Stimulated activated CD4-positive, alpha-beta T cell treated with anti-CD3 and anti-CD28 coated beads, Interleukin-12 subunit alpha, Interleukin-12 subunit beta, amount 100 ng/mL, for 4 hours (primary cell): ENCODE data around the gene TRIO.

Source experiments
- DNase-seq: peaks from one replicate; pipeline ENCODE4 v3.0.0-alpha.2; 2020

The TRIO gene

GRCh38 chr5:14250748-14251701 lies 107.9 kb downstream of the TRIO start:
- DNase-seq = no peak

- no peak for DNase-seq
Measured at GRCh38 chr5:14251733-14252132, 108.6 kb downstream of the TRIO start.

GRCh38 chr5:14252793-14253192 lies 109.7 kb downstream of the TRIO start:
- no peak for DNase-seq

DNA sequence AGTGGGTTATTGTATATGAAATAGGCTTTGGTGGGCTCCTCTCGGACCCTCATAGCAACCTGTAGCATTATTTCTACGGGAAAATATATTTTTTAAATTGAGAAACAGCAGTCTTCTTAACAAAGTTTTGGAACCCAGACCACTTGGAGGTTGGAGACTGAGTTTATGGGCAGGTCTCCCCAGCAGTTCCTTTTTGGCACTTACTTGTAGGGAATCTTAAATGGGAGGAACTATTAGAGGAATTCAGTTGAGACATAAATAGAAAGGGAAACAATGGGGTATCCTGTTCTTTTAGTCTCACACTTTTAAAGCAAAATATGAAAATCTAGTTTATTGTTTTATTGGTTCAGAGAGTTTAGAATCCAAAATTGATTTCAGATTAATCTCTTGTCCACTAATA lies 111.5 kb downstream of the TRIO start:
- DNase-seq = no peak

GRCh38 chr5:14256026-14256690 lies 113.0 kb downstream of the TRIO start:
- DNase-seq = no peak

- no peak for DNase-seq
Measured at GRCh38 chr5:14256756-14257393, 113.7 kb downstream of the TRIO start.

GRCh38 chr5:14257995-14258403 lies 114.9 kb downstream of the TRIO start:
- DNase-seq = no peak

GRCh38 chr5:14258840-14259239 lies 115.7 kb downstream of the TRIO start:
- DNase-seq = no peak

DNA sequence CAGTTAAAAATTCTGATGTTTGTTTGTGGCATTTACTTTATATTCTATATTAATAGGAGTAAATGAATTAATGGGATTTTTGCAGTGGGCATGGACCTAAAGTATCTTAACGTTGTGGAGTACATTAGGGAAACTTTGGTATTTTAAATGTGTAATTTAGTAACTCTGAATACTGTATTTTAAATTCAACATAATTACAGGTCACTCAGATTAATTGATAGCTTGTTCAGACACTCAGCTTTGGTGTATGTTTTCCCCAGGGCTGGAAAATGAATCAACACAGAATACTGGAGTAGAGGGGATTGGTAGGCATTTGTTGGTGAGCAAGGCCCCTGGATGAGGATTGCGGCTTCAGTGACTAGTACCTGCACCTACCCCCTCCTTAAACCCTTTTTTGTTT lies 117.5 kb downstream of the TRIO start:
- DNase-seq = no peak

- DNase-seq = no peak
Measured at GRCh38 chr5:14261235-14261634, 118.1 kb downstream of the TRIO start.

GRCh38 chr5:14261856-14262611 lies 118.9 kb downstream of the TRIO start:
- no peak for DNase-seq

DNA sequence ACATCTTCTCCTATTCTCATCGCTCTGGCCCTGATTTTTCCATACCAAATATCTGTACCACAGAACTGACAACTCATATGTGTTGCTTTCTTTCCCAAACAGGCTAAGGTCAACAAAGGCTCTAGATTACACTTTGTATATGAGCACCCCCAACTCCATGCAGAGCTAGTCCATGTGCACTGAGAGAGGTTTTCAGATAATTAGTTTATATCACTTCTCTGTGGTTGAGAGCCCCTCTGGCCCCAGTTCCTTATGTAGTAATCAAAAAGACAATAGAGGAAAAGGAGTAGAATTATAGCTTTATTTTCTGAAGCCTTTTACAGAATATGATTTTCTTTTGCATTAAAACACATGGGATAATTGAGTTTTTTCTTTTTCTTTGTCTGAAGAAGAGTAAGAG lies 120.0 kb downstream of the TRIO start:
- DNase-seq = no peak

DNA sequence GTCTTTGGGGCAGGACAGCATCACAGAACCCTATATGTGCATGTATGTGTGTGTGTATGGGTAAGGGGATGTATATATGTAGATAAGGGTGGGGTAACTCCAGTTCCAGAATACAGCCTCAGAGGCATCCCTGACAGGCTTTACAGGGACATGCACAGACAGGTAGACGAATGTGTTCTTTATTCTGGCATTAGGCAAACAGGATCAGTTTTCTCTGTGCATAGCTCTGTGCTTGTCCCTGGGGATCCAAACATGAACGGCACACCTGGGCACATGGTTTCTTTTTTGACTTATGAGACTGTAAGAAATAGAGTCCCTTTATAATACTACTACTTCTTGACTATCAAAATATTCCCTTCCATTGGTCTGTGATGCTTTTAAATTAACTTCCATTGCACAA lies 120.6 kb downstream of the TRIO start:
- no peak for DNase-seq

GRCh38 chr5:14264605-14265316 lies 121.6 kb downstream of the TRIO start:
- DNase-seq = peak; percentile 65

DNA sequence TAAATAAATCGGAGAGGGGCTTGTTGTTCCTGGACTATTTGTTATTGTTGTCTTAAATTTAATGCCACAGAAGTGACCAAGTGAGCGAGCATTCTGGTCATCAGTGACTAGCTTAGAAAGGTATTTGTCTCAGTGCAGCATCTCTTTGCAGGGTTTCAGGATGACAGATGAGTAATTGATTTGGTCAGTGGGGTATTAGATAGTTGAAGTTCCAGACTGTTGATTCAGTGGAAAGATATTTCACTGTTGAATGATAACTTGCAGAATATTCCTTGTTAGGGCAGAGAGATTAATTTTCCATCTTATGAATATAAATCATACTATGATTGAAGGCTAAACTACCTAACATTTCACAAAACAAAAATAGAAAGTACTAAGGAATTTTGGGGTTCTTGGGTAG lies 122.4 kb downstream of the TRIO start:
- no peak for DNase-seq

- no peak for DNase-seq
Measured at GRCh38 chr5:14266171-14266570, 123.0 kb downstream of the TRIO start.

DNA sequence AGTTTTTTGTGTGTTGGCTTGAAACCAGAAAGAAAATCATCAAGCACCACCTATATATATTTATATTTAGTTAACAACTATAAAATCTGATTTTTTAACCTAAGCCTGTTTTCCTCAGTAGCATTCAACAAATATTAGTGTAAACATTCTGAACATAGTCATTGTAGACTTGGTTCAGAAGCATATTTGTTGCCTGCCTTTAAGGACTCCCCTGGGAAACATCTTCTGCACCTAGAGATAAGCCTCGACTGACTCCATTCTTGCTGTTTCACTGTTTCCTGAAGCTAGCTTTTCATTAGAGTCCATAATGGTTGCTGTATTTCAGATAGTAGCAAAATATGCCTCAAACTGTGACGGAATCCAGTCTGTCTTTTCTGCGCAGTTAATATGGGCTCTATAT lies 123.5 kb downstream of the TRIO start:
- DNase-seq = no peak

DNA sequence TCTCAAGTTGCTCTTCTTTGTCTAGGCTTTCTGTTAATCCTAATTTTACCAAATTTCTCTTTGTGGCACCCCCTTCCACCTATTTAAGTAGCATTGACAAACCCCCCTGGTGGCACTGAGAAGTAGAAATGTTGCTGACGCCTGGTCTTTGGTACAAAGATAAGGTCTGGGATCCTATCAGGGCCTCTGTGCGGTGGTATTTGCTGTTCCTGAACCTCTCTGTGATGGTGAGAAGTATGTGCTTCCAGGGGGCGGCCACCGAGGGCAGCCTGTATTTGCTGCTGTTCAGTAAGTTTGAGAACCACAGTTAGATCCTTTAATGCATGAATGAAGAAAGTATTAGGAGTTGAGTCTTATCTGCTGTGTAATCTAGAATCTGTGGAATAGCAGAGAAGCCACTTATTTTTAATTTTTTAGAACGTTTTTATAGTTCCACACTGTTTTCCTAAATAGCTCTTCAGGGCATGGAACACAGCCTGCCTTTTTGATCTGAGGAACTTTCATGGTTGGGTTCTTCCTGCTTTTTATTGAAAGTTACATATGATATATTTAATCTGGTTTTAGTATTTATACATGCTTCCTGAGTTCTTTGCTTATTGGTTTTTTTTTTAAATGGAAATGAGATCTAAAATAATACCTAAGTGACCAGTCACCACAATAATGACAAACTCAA lies 124.2 kb downstream of the TRIO start:
- no peak for DNase-seq

DNA sequence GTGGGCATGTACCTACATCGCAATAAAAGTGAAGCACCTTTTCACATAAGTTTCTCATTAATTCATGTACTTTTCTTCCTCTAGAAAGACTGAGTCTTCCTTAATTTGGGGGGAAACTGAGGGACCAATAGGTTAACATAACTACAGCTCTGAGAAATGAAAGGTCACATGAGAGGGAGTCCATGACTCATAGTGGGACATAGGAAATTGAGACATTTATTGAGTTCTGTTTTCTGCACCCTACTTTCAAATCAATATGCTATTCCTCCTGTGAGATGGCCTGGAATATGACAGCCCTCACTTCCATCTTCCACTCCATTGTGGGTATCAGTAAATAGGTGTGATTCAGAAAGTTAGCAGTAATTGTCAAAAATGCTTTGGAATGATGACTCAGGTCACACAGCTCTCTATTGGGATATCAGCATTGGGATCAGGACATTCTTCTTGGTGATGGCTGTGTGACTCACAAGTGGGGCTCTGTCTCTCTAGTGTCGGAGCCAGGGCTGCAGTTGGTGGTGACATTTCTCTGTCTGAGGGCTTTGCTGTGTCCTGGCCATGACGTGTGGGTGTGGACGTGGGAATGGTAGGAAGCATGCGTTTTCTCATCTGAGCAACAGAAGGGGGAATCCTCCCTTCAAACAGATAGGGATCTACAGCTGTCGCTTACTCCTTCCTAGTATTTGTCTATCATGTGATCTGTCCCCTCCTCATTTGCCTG lies 125.0 kb downstream of the TRIO start:
- no peak for DNase-seq

DNA sequence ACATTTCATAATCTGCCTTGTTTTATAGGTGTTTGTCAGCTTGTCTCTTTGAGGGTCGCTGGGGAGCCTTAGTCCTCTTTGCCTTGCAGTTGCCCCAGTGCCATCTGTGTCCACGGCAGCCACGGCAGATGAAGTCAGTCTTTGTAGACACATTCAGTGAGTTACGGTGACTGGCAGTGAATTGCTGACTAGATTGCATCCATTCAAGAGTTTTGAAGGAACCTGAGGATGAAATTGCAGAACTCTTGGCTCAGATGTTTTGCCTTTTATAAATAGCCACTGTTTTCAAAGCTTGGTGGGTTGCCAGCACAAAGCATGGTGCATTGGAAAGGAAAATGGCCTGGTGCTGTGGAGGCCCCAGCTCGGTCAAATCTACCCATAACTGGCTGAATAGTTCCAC lies 125.6 kb downstream of the TRIO start:
- DNase-seq = no peak

- no peak for DNase-seq
Measured at GRCh38 chr5:14269395-14269794, 126.3 kb downstream of the TRIO start.
